ENCODE measurements around the gene PHTF2. TPM values are rescaled to one million over a fixed set of nuclear protein-coding genes. Genes with fewer than 3 reads are reported as not detected.

Gene PHTF2
- total and polyA plus RNA-seq, 12 donors: 12.8 to 29.1 (median 25.1) TPM

- WGBS, 2 donors: 93 to 94% methylated on average over 6 of the region's 6 CpGs
- no peak for TF ChIP-seq CTCF (IDR thresholded peaks at IDR 0.05)
- no peaks in the 10 kb centered on the region for H3K9me3 ChIP-seq
- intact Hi-C loops (cut with DNase I): no loop called here
- H3K4me3 ChIP-seq: no peak overlapping the region
- DNase-seq (no peak), ATAC-seq (no peak)
- peaks cover 0 to 56% (median 4%) of the 10 kb centered on the region in 9 donors for H3K36me3 ChIP-seq
- no peaks in the 10 kb centered on the region for H3K27me3 ChIP-seq
- H3K4me1 ChIP-seq: peaks cover 0 to 15% (median 5%) of the 10 kb centered on the region in 9 donors
- H3K27ac ChIP-seq: no peak overlapping the region
These were observed 31.6 kb upstream of the PHTF2 start for GRCh38 chr7:77766801-77767605.

GRCh38 chr7:77770316-77770715 lies 28.3 kb upstream of the PHTF2 start:
- no peak for ATAC-seq
- H3K4me1 ChIP-seq: peaks cover 0 to 9% (median 0%) of the 10 kb centered on the region in 9 donors
- 85 to 90% methylated on average over 8 of the region's 8 CpGs for WGBS, 2 donors
- no peaks in the 10 kb centered on the region for H3K9me3 ChIP-seq
- no peak for DNase-seq
- H3K36me3 ChIP-seq: peaks cover 0 to 89% (median 23%) of the 10 kb centered on the region in 9 donors
- intact Hi-C loops (cut with DNase I): no loop called here
- no peak for TF ChIP-seq CTCF (IDR thresholded peaks at IDR 0.05)
- no peak overlapping the region for H3K27ac ChIP-seq
- no peak overlapping the region for H3K4me3 ChIP-seq
- no peaks in the 10 kb centered on the region for H3K27me3 ChIP-seq

- H3K4me3 ChIP-seq: no peak overlapping the region
- intact Hi-C loops (cut with DNase I): no loop called here
- no peak for TF ChIP-seq CTCF (IDR thresholded peaks at IDR 0.05)
- no peaks in the 10 kb centered on the region for H3K4me1 ChIP-seq
- no peak overlapping the region for H3K27ac ChIP-seq
- peaks cover 0 to 11% (median 0%) of the 10 kb centered on the region in 11 donors for H3K9me3 ChIP-seq
- DNase-seq (no peak), ATAC-seq (no peak)
- no peaks in the 10 kb centered on the region for H3K27me3 ChIP-seq
- peaks cover 0 to 94% (median 34%) of the 10 kb centered on the region in 9 donors for H3K36me3 ChIP-seq
These were observed 26.7 kb upstream of the PHTF2 start for GRCh38 chr7:77771901-77772300.

DNA sequence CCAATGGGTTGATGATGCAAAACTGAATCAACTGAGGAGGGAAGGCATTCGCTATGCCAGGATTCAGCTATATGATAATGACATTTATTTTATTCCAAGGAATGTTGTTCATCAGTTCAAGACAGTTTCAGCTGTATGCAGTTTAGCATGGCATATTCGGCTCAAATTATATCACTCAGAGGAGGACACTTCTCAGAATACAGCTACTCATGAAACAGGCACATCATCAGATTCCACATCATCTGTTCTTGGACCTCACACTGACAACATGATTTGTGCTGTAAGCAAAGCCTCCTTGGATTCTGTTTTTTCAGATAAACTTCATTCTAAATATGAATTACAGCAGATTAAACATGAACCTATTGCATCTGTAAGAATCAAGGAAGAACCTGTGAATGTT lies 20.0 kb upstream of the PHTF2 start:
- no peak overlapping the region for H3K27ac ChIP-seq
- no peak for ATAC-seq

More for the DNA sequence above, 20.0 kb upstream of the PHTF2 start:
- intact Hi-C loops (cut with DNase I): no loop called here
- Histone ChIP-seq H3K36me3 (peaks cover 0 to 91% (median 37%) of the 10 kb centered on the region in 9 donors), H3K4me3 (no peak overlapping the region), H3K9me3 (peaks cover 0 to 15% (median 0%) of the 10 kb centered on the region in 11 donors), H3K4me1 (peaks cover 0 to 3% (median 0%) of the 10 kb centered on the region in 9 donors), H3K27me3 (no peaks in the 10 kb centered on the region)
- TF ChIP-seq CTCF (IDR thresholded peaks at IDR 0.05): no peak
- 91 to 98% methylated on average over 2 of the region's 2 CpGs for WGBS, 2 donors
- DNase-seq: no peak
